ENCODE data around the gene NOTO. TPM values are rescaled to one million over a fixed set of nuclear protein-coding genes. Genes with fewer than 3 reads are reported as not detected.

NOTO gene, protein sequence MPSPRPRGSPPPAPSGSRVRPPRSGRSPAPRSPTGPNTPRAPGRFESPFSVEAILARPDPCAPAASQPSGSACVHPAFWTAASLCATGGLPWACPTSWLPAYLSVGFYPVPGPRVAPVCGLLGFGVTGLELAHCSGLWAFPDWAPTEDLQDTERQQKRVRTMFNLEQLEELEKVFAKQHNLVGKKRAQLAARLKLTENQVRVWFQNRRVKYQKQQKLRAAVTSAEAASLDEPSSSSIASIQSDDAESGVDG
- not detected in 2 replicates for total RNA-seq

DNA sequence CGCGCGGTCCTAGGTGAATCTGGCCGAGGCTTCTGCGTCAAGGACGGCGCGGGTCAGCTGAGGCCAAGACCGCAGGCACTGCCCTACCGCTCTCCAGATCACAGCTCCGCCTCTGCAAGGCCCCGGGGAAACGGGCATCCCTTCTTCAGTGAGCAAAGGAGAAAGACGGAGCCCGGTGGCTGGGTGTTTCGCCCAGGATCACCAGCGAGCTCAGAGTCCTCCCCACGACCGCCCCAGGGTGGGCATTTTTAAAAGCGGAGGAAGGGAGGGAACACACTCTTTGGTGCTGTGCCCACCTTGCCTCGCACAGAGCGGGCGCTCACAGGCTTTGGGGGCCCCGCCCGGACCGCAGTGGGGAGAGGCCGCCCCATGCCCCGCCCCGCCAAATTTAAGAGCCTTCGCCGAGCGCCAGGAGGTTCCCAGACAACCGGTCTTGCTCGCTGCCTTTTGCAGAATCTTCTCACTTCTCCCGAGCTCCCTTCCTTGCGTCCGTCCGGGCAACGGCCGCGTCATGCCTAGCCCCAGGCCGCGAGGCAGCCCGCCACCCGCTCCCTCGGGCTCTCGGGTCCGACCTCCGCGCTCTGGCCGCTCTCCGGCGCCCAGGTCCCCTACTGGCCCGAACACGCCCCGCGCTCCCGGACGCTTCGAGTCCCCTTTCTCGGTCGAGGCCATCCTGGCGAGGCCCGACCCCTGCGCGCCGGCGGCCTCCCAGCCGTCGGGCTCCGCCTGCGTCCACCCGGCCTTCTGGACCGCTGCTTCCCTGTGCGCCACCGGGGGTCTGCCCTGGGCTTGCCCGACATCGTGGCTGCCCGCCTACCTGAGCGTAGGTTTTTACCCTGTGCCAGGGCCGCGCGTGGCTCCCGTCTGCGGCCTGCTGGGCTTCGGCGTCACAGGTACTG, at the start of gene NOTO:
Gene NOTO (plus strand): TSS at position 419 of the 899 bp plus-strand sequence. CDS start 93 bp downstream, at position 512.

DNA sequence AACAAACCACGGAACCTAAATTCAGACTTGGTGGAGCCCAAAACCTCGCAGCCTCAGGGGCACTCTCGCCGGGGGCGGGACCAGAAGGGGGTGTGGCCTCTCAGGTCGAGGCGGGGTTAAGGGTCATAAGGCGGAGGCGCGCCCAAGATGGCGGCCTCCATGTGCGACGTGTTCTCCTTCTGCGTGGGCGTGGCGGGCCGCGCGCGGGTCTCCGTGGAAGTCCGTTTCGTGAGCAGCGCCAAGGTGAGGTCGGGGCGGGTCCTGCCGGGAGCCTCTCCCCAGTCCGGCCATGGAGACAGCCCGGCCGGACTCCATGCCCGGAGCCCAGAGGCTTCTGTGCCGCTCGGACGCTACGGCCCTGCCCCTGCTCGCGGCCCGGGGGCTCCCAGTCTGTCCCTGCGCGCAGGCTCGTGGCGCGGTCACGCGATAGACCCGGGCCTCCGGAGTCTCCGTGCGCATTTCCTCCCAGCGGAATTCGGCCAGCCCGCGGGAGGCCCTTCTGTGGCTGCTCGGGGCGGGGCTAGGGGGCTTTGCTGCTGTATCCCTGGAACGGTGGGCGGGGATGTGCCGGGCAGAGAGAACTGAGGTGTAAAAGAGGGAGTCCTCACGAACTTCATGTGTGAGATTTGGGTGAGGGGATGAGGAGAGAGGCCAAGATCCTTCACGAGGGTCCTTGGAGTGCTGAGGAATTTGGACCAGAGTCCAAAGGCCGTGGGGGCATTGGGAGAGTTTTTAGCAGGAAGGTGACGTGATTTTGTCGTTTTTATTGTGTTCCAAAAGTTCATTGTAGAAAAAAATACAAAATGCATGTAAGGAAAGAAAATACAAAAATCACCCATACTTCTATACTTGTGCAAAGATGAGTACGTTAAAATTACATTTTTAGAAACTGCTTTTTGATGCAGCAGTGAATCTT, 12.0 kb downstream of the NOTO start, which contains the start of gene SMYD5:
Gene SMYD5 (plus strand): TSS at position 126 of the 916 bp plus-strand sequence. CDS start 22 bp downstream, at position 148.

GRCh38 chr2:73233154-73233931, 31.0 kb downstream of the NOTO start, which contains the start of gene PRADC1:
TSS of gene PRADC1 (minus strand) at chr2:73233239. CDS start at chr2:73233160, 79 bp downstream.

GRCh38 chr2:73233932-73234832, 31.8 kb downstream of the NOTO start, which contains the start of gene CCT7:
TSS of gene CCT7 (plus strand) at chr2:73234308. CDS start at chr2:73234379, 71 bp downstream.

Other genes with a start within 250 kb of the NOTO start
- gene SFXN5, start 130.9 kb upstream of the NOTO start, total RNA-seq, result 4.2 and 7.9 TPM in 2 replicates
- 33.2 and 40.7 TPM in 2 replicates for gene RAB11FIP5, start 89.6 kb upstream of the NOTO start, total RNA-seq
- 13.2 and 14.9 TPM in 2 replicates for gene SMYD5, start 11.7 kb downstream of the NOTO start, total RNA-seq
- gene PRADC1, start 30.7 kb downstream of the NOTO start, total RNA-seq, result 43.3 and 48.6 TPM in 2 replicates
- 309 and 378 TPM in 2 replicates for gene CCT7, start 31.7 kb downstream of the NOTO start, total RNA-seq
- gene FBXO41, start 81.9 kb downstream of the NOTO start, total RNA-seq, result 1.8 and 1.9 TPM in 2 replicates
- gene EGR4, start 91.0 kb downstream of the NOTO start, total RNA-seq, result not detected in 2 replicates
- gene ALMS1, start 183.3 kb downstream of the NOTO start, total RNA-seq, result 9.0 and 14.4 TPM in 2 replicates

Measured in cardiac atrium fibroblast (primary cell).